Mesodermal cell (in vitro differentiated cells): ENCODE data around the gene MAGI2.
"Not testable (repeated sequence)": the region's sequence is repeated elsewhere in the genome, so short reads cannot be mapped to it uniquely, and the experiment has no call there.

Experiments used
- H3K27ac ChIP-seq: 2 replicates; pipeline ENCODE4 v1.7.0; 2013; ENCODE audit warnings: mild to moderate bottlenecking, low read depth, low read length, moderate library complexity; ENCODE audit not compliant: severe bottlenecking
- H3K36me3 ChIP-seq: 2 replicates; pipeline ENCODE4 v1.7.1; 2013; ENCODE audit warnings: mild to moderate bottlenecking, low read length, moderate library complexity; ENCODE audit not compliant: control insufficient read depth, insufficient read depth
- H3K4me1 ChIP-seq: one replicate; pipeline ENCODE4 v1.7.1; 2013; ENCODE audit warnings: mild to moderate bottlenecking, low read length; ENCODE audit not compliant: insufficient read depth, control insufficient read depth, poor library complexity, severe bottlenecking
- H3K4me3 ChIP-seq: 2 replicates; pipeline ENCODE4 v1.7.0; 2013; ENCODE audit warnings: low read length, control low read depth, mild to moderate bottlenecking; ENCODE audit not compliant: insufficient read depth, poor library complexity, severe bottlenecking; ENCODE audit errors: extremely low read depth
- H3K9me3 ChIP-seq: 2 replicates; pipeline ENCODE4 v1.7.1; 2013; ENCODE audit warnings: mild to moderate bottlenecking, low read length, moderate library complexity; ENCODE audit not compliant: control insufficient read depth
- WGBS, 2 experiments: methylation state at CpG; one replicate each; pipeline ENCODE4 v1.1.5; 2013; ENCODE audit warnings: missing lambda C conversion rate in 2 of 2; ENCODE audit not compliant: insufficient coverage in 2 of 2; 5-methylcytosine and 5-hydroxymethylcytosine counted together

MAGI2 gene

DNA sequence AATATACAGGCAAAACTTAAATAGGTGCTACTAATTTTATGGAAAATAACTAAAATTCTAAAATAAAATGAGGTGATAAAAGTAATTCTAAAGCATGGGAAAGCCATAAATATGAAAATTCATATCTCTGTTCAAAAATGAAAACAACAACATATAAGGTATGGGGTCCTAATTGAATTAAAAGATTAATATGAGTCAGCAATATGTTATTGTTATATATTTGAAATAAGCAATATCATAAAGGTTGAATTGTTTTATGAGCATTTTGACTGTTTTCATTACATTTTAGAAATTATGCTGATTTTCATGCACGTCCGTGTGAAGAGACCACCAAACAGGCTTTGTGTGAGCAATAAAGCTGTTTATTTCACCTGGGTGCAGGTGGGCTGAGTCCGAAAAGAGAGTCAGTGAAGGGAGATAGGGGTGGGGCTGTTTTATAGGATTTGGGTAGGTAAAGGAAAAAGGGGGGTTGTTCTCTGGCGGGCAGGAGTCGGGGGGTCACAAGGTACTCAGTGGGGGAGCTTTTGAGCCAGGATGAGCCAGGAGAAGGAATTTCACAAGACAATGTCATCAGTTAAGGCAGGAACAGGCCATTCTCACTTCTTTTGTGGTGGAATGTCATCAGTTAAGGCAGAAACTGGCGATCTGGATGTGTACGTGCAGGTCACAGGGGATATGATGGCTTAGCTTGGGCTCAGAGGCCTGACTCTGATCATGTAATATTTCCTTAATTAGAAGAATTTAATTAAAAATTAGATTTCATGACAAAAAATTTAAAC, 876.1 kb downstream of the MAGI2 start:
- not testable (repeated sequence) for H3K36me3 ChIP-seq, H3K27ac ChIP-seq, H3K9me3 ChIP-seq, H3K4me3 ChIP-seq, H3K4me1 ChIP-seq
- WGBS, 2 experiments = 30% methylated on average over 2 of the region's 7 CpGs; no CpG with 5 or more reads in 1 of the 2 experiments

DNA sequence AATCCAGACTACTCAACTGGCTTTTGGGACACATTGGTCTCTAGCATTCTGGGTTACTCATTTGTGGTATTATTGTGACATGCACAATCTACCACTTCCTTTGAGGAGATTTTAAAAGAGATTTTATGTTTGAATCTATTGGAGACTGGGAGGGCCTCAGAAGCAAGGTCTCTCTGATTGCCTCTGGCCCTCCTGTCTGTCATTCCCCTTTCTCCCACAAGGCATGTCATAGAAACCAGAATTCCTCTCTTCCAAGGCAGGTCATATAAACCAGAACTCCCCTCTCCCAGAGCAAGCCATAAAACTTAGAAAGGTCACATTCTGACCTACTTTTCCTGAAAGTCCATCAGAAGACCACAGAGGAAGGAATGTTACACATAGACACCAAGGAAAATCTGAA, 877.2 kb downstream of the MAGI2 start:
- Histone ChIP-seq H3K27ac (peak overlapping the region; percentile 79), H3K4me1 (peaks cover 3% of the 10 kb centered on the region), H3K4me3 (no peak overlapping the region), H3K9me3 (no peaks in the 10 kb centered on the region), H3K36me3 (no peaks in the 10 kb centered on the region)

DNA sequence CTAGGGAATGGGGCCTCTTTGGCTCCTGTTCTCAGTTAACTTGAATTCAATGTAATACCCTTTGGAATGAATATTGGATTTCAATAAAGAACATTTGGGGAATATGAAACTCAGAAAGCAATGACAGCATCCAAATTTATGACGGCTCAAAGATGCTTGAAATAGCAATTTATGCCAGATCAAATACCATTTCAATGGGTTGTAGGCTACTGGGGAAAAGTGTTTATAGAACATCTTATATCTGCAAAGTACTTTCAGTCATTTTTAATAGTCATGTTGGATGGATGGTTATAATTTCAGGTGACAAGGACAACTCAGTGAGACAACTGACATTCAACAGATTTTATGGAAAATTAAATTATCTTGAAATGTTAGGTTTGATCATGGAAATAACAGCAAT, 882.2 kb downstream of the MAGI2 start:
- Histone ChIP-seq H3K27ac (no peak overlapping the region), H3K4me3 (no peak overlapping the region), H3K4me1 (no peaks in the 10 kb centered on the region), H3K36me3 (no peaks in the 10 kb centered on the region), H3K9me3 (no peaks in the 10 kb centered on the region)
- WGBS, 2 experiments = 40% methylated on average over 1 of the region's 1 CpG; no CpG with 5 or more reads in 1 of the 2 experiments

DNA sequence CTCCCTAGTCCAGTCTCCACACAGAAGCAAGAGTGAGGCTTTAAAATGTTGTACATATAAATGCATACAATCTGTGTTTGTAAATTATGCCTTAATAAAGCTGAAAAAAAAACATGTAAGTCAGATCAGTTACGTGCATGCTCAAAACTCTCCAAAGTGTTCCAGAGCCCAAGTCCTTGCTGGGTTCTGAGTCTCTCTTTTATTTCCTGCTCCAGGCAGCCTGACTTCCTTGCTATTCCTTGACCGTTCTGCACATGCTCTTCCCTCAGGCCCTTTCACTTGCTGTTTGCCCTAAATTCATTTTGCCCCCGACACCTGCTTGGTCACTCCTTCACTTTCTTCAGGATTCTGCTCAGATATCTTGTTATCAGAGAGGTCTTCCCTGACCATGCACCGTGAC, 884.8 kb downstream of the MAGI2 start:
- WGBS, 2 experiments = 82 to 95% methylated on average over 4 of the region's 4 CpGs
- Histone ChIP-seq H3K36me3 (no peaks in the 10 kb centered on the region), H3K9me3 (no peaks in the 10 kb centered on the region), H3K27ac (no peak overlapping the region), H3K4me1 (no peaks in the 10 kb centered on the region), H3K4me3 (no peak overlapping the region)

DNA sequence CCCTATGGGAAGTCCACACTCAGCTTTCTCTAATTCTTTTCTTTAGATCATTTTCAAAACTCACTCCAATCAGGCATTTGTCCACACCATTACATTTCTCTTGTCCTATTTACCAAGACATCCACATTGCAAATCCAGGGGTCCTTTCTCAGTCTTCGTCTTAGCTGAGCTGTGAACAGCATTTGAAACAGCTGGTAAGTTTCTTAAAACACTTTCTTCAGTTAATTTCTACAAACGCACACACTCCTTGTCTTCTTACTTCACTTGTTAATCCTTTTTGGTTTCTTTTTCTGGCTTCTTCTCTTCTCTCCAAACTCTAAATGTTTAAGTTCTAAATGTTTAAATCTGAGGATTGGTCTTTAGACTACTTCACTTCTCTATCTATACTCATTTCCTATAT, 885.6 kb downstream of the MAGI2 start:
- WGBS, 2 experiments = 78 to 90% methylated on average over 1 to 2 of the region's 2 CpGs
- Histone ChIP-seq H3K27ac (no peak overlapping the region), H3K4me1 (no peaks in the 10 kb centered on the region), H3K4me3 (no peak overlapping the region), H3K36me3 (no peaks in the 10 kb centered on the region), H3K9me3 (no peaks in the 10 kb centered on the region)

DNA sequence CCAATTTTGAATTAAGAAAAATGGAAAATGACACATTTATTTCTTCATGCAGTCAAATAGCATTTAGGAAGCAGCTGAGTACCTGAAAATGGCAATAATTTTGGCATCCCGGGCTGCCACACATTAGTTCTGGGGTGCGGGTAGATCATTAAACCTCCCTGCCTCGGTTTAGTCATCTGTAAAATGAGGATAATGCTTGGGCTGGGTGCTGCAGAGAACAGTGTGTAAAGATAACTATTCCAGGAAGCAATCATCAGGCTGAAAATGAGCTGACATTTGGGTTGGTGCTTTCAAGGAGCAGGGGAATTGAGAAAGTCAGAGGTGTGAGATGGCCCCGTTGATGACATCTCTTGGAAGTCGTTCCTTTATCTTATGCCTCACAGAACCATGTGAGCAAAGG, 887.7 kb downstream of the MAGI2 start:
- Histone ChIP-seq H3K9me3 (no peaks in the 10 kb centered on the region), H3K36me3 (no peaks in the 10 kb centered on the region), H3K4me1 (no peaks in the 10 kb centered on the region), H3K27ac (no peak overlapping the region), H3K4me3 (no peak overlapping the region)
- 81 to 93% methylated on average over 3 to 5 of the region's 5 CpGs for WGBS, 2 experiments

DNA sequence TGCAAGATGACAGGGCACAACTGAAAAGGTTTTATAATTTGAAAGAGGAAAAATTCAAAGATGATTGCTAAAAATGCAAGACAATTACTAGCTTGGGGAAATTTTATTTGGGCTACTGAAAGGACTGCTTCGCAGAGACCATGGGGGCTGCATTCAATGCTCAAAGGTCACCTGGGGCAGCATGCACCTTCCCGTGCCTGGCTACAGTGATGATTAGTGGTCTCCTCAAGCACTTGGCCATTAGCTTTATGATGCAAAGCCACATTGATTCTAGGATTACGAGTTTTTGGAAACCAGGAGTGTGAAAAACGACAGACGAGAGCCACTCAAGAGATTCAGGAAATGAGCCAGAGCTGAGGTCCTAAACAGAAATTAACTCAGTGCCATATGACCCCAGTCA, 890.3 kb downstream of the MAGI2 start:
- WGBS, 2 experiments = 25 to 35% methylated on average over 5 of the region's 5 CpGs
- Histone ChIP-seq H3K27ac (no peak overlapping the region), H3K4me3 (no peak overlapping the region), H3K9me3 (no peaks in the 10 kb centered on the region), H3K36me3 (no peaks in the 10 kb centered on the region), H3K4me1 (no peaks in the 10 kb centered on the region)

DNA sequence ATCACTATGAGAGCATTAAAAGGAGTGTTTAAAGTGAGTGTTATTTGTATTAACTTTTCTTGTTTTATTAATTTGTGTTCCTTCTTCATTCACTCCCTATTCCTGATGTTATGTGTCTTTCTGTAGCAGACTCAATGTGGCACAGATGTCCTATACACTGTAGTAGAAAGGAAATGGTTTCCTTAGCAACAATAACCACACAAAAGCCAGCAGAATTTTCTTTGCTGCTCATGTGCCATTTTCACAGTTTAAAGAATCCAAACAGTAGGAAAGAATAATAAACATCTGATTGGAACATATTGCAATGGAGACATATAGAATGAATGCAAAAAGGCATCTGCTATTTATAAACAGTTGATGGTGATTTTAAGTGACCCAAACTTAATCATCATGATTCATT, 891.3 kb downstream of the MAGI2 start:
- Histone ChIP-seq H3K27ac (no peak overlapping the region), H3K4me1 (no peaks in the 10 kb centered on the region), H3K4me3 (no peak overlapping the region), H3K36me3 (no peaks in the 10 kb centered on the region), H3K9me3 (no peaks in the 10 kb centered on the region)

DNA sequence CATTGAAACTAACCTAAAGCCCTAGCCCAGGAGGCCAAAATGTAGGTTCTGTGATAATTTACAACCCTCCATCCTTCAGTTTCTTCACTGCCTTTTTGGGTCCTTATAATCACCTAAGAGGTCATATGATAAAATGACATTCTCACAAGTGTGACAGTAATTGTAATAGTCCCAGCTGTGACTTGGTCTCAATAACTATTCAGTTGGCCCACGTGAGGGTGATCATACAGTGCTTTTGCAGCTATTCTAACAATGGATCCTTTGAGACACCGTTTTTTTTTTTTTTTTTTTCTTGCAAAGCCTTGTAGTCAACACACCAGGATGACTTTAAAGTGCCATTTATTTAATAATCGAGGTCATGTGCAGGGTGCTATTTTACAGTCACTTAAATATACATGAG, 894.9 kb downstream of the MAGI2 start:
- H3K4me3 ChIP-seq = no peak overlapping the region
- 67 to 78% methylated on average over 1 to 2 of the region's 3 CpGs for WGBS, 2 experiments
- H3K4me1 ChIP-seq = no peaks in the 10 kb centered on the region
- H3K36me3 ChIP-seq = no peaks in the 10 kb centered on the region
- no peaks in the 10 kb centered on the region for H3K9me3 ChIP-seq
- H3K27ac ChIP-seq = no peak overlapping the region

DNA sequence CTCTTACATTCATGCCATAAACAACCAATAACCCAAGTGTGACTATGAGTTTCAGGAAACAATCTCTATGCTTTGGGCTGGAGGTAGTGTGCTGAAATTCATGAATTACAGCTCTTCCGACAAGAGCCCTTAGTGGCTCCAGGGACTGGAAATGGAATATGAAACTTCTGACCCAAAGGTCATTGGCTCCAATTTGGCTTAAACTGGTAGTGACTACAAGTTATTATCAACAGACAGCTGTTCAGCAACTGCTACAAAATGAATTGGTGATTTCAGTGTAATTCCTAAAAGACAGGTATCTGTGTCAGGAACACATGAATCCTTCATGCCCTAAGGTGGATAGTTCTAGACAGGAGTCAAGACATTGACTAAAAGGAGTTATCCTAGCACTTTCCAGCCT, 909.5 kb downstream of the MAGI2 start:
- H3K36me3 ChIP-seq = no peaks in the 10 kb centered on the region
- no peak overlapping the region for H3K4me3 ChIP-seq
- H3K4me1 ChIP-seq = no peaks in the 10 kb centered on the region
- WGBS, 2 experiments = 80 to 100% methylated on average over 1 of the region's 1 CpG
- H3K9me3 ChIP-seq = no peaks in the 10 kb centered on the region
- H3K27ac ChIP-seq = no peak overlapping the region

DNA sequence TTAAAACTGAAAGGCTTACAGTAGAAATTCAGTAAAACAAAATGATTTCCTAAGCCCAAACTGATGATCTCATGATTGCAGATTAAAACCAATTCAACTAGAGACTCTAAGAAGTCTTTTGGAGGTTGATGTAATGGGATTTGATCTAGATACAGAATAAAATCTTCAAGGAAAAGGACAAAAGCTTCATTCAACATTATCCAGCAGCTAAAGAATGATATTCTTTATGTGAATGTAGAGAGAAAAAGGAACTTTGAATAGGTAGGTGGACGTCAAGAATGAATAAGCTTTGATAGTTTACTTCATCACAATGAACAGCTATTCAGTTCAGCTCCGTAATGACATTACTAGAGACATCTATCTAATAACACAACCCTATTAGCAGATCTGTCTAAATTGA, 910.5 kb downstream of the MAGI2 start:
- H3K4me1 ChIP-seq = no peaks in the 10 kb centered on the region
- H3K36me3 ChIP-seq = no peaks in the 10 kb centered on the region
- H3K4me3 ChIP-seq = no peak overlapping the region
- WGBS, 2 experiments = no CpG with 5 or more reads among the region's 2 CpGs
- no peak overlapping the region for H3K27ac ChIP-seq
- H3K9me3 ChIP-seq = no peaks in the 10 kb centered on the region
